Stimulated activated CD8-positive, alpha-beta memory T cell treated with anti-CD3 and anti-CD28 coated beads, Interleukin-7, amount 100 ng/mL, for 1 hour (primary cell): ENCODE results near the gene MAN2B2.

Source experiments
- DNase-seq, 2 donors: peaks; one replicate each; pipeline ENCODE4 v3.0.0-alpha.2; 2020; ENCODE audit warnings: low read depth in 2 of 2

Gene MAN2B2

DNA sequence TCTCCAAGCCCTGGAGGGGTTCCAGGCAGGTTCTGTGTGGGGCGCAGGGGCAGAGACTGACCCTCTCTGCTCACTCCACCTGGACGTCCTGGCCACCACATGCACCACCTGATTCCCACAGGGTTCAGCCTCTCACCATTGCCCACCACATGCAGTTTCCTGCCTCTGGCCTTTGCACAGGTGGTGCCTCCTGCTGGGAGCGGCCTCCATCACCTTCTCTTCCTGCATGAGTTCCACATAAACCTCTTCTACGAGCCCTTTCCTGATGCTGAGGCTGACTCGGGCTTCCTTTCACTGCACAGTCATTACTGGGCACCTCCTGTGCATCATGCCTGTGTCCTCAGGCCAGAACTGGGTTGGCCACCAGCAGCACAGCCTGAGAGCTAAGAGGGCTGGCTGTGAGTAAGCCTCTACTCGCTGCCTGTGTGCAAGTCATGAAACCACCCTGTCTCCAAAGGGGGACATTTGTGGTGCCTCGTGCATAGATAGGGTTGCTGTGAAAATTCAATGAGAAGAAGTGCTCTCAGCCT is 19.9 kb downstream of the MAN2B2 start:
- no peak for DNase-seq

DNA sequence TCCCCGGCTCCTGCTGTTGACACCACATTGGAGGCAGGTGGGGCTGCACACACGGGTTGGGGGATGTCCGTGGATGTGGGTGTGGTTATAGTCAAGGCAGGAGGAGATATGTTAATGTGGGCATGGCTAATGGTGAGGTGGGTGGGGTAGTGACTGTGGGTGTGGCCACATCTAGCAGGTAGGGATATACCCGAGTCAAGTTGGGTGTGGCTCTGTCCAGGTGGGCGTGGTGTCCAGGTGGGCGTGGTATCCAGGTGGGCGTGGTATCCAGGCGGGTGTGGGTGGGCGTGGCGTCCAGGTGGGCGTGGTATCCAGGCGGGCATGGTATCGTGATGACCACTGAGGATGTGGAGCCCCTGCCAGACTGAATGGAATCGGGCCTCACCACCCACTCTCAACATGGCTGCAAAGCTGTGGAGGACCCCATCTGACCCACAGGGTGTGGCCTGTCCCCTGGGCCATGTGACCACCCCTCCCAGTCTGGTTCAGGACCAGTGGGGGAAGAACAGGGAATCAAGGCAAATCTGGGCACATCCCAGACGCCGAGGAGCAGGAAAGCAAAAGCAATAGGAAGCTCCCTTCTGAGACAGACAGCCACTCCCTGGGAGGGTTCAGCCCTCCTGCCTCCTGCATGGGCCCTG is 21.0 kb downstream of the MAN2B2 start:
- DNase-seq = no peak

DNA sequence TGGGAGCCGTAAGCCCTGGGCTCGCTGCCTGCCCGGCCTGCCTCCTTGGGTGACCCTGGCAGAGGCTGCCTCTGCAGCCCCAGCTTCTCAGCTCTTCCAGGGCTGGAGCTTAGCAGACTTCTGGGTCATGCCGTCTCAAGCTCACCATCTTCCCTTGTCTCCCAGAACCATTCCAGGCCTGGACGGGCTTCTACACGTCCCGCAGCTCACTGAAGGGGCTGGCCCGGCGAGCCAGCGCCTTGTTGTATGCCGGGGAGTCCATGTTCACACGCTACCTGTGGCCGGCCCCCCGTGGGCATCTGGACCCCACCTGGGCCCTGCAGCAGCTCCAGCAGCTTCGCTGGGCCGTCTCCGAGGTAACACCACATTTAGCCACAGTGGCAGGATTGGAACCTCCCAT is 22.0 kb downstream of the MAN2B2 start:
- DNase-seq = no peak

DNA sequence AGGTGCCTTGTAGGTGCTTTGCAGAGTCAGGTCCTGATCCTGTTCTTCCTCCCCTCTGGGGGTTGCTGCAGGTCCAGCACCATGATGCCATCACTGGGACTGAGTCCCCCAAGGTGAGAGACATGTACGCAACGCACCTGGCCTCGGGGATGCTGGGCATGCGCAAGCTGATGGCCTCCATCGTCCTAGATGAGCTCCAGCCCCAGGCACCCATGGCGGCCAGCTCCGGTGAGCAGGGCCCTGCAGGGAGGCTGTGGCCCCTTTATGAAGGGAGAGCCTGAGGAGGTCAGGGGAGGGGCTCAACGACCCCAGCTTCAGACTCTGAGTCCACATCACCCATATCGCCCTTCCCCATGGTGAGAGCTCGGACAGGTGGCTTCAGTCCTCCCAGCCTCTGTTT is 23.1 kb downstream of the MAN2B2 start:
- no peak for DNase-seq

DNA sequence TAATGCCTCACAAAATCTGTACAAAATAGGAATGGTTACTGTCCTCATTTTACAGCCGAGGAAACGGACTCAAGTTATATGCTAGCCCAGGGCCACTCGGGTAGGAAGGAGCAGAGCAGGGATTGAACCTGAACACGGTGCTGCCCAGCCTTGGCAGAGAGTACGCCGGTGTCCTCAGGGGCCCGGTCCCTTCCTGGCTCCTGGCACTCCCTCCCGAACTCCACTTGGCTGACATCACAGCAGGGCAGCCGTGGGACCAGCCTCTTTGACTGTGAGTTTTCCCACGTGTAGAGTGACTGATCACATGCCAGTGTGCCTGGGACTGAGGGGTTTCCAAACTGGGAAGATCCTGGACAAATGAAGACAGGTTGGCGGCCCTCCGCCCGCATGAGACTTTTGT is 23.7 kb downstream of the MAN2B2 start:
- DNase-seq = no peak

DNA sequence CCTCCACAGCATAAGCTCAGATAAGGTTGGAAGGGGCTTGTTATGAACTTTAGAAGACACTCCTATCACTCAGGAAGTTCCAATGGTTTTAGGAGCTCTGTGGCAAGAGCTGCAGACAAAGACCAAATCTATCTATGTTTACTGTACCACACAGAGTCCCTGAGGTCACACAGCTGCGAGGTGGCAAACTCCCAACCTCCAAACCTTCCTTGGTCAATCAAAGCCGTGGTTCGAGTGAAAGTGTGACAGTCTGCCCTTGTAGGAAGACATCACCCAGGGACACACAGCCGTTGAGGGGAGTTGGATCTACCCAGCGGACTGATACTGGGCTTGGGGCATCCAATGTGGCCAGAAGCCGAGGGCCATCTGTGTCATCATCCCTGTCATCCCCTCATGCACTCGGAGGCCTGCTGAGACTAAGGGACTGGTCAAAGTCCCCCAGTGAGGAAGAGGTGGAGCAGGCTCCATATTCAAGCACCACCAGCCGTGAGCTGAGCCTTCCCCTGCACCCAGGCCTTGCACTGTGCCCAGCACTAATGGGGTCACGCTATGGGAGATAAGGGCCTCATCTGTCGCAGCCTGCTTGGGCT is 26.8 kb downstream of the MAN2B2 start:
- no peak for DNase-seq

DNA sequence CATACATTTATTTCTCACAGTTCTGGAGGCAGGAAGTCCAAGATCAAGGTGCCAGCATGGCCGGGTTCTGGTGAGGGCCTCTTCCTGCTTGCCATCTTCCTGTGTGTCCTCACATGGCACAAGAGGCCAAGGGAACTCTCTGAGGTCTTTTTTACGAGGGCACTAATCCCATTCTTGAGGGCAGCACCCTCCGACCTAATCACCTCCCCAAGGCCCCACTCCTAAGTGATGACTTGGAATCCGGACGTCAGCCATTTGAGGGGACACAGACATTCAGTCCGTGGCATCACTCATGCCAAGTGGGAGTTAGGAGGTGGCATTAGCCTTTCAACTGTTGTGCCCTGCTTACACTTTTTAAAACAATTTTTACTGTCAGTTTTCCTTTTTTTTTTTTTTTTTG is 27.3 kb downstream of the MAN2B2 start:
- no peak for DNase-seq

DNA sequence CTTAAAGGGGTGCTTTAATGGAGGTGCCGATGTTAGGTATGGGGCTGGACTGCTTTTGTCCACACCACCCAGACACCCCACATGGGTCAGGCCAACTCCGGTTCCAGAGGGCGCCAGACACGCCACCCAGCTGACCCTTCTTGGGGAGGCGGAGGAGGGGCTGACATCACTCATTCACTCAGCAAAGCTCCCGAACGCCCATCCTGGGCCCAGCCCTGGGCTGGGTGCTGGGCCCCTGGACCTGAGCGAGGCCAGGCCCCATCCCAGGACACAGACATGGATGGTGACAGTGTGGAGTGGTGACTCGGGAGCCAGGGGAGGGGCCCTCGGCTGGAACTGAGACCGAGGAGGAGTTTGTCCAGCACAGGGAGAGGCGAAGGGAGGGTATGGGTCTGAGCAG is 28.1 kb downstream of the MAN2B2 start:
- DNase-seq = no peak

DNA sequence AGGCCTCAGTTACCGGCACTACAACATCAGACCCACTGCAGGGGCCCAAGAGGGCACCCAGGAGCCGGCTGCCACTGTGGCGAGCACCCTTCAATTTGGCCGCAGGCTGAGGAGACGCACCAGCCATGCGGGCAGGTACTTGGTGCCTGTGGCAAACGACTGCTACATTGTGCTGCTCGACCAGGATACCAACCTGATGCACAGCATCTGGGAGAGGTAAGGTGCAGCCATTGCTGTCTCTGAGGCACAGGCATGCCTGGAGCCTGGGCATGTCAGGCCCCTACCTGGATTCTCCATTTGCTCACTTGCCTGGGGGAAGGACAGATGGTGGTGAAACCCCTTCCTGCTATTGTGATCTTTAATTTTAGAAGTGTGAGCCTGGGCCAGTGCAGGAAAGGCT is 30.1 kb downstream of the MAN2B2 start:
- no peak for DNase-seq

DNA sequence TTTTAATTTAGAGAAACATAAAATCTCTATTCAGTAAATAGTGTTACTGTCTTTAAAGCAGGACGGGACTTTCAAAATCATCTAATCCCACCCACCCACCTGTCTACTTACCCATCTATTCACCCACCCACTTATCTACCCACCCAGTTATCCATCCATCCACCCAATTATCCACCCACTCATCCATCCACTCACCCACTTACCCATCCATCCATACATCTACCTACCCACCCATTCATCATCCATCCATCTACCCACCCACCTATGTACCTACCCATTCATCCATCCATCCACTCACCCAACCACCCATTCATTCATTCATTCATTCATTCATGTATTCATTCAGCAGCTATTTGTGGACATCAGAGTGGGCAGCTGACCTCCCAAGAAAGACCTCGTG is 30.6 kb downstream of the MAN2B2 start:
- no peak for DNase-seq

DNA sequence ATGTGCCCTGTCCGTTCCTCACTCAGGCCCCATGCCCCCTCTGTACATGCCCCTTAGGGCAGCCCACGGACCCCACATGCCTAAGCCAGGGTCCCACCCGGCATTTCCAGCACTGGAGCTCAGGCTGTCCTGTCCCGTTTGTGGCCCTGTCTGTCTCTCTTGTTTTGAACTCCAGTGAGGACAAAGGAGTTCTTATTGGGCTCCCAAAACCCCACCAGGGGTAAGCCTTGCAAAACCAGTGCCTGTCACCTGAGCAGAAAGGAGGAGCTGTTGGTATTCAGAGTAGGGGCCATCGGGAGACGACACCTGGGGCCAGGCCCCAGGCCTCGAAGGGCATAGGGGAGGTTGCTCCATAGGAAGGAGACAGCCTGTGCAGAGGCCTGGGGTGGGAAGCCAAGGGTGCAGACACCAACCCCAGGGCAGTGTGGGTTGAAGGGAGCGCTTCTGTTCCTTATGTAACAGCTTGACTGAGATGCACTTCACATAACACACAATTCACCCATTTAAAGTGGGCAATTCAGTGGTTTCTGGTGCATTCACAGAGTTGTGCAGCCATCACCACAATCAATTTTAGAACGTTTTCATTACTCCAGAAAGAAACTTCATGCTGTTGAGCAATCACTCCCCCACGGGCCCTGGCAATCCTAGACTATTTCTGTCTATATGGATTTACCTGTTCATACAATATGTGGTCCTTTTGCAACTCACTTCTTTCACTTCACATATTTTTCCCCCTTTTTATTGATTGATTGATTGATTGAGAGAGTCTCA is 31.7 kb downstream of the MAN2B2 start:
- DNase-seq = no peak

DNA sequence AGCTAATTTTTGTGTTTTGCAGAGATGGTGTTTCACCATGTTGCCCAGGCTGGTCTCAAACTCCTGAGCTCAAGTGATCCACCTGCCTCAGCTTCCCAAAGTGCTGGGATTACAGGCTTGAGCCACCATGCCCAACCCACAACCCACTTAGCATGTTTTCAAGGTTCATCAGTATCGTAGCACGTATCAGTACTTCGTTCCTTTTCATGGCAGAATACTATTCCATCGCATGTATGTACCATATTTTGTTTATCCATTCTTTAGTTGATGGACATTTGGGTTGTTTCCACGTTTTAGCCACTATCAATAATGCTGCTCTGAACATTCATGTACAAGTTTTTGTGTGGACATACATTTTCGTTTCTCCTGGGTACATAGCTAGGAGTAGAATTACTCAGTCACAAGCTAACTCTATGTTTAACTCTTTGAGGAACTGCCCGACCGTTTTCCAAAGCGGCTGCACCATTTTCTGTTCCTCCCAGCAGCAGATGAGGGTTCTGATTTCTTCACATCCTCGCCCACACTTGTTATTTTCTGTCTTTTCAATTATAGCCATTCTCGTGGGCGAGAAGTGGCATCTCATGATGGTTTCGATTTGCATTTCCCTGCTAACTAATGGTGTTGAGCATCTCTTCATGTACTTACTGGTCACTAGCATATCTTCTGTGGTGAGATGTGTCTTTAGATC is 32.5 kb downstream of the MAN2B2 start:
- DNase-seq = no peak

DNA sequence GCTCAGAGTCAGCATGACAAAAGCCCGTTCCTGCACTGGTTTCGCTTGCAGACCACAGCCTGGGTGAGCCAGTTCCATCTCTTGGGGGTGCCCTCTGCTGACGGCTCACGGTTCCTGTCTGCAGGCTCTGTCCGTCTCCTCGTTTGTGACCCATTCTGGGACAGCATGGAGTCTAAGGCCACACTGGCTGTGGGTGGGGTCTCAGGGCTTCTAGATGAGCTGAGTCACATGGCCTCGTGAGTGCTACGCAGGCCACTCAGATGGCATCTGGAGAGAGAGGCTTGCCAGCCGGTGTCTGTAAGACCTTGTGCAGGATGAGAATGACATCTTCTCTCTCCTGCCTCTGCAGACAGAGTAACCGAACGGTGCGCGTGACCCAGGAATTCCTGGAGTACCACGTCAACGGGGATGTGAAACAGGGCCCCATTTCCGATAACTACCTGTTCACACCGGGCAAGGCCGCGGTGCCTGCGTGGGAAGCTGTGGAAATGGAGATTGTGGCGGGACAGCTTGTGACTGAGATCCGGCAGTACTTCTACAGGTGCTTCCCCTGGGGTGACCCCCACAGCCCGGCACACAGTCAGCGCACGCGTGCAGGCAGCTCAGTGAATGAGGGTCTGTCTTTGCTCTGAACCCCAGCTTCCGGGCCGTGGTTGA is 33.9 kb downstream of the MAN2B2 start:
- no peak for DNase-seq

DNA sequence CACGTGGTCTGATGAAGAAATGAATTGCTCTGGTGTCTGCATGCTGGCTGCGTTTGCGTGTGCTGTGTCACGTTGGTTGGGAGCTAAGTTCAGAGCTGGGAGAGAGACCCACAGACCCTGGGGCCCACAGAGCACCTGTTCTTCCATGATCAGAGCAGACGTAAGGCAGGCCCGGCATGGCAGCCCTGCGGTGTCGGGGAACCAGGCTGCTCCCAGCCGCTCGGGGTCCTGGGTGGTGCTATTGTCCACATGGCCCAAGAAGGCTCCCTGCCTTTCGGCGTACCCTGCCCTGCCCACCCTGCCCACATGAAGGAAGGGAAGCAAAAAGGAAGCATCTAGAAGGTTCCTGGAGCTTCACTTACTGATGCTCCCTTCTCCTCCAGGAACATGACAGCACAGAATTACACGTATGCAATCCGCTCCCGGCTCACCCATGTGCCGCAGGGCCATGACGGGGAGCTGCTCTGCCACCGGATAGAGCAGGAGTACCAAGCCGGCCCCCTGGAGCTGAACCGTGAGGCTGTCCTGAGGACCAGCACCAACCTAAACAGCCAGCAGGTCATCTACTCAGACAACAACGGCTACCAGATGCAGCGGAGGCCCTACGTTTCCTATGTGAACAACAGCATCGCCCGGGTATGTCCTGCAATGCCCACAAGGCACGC is 34.6 kb downstream of the MAN2B2 start:
- no peak for DNase-seq

DNA sequence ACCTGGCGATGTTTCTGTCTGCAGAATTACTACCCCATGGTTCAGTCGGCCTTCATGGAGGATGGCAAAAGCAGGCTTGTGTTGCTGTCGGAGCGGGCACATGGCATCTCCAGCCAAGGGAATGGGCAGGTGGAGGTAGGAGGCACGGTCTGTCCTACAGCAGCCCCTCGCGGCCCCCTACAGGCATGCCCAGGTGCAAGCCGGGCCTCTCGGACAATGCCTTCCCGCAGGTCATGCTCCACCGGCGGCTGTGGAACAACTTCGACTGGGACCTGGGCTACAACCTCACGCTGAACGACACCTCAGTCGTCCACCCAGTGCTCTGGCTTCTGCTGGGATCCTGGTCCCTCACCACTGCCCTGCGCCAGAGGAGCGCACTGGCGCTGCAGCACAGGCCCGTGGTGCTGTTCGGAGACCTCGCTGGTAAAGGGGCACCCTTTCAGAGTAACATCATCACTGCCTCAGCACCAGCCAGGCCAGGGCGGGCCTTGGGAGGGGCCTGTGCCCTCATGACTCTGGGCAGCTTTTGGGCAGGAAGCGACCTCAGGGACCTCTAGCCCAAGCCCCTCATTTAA is 36.0 kb downstream of the MAN2B2 start:
- DNase-seq = no peak

DNA sequence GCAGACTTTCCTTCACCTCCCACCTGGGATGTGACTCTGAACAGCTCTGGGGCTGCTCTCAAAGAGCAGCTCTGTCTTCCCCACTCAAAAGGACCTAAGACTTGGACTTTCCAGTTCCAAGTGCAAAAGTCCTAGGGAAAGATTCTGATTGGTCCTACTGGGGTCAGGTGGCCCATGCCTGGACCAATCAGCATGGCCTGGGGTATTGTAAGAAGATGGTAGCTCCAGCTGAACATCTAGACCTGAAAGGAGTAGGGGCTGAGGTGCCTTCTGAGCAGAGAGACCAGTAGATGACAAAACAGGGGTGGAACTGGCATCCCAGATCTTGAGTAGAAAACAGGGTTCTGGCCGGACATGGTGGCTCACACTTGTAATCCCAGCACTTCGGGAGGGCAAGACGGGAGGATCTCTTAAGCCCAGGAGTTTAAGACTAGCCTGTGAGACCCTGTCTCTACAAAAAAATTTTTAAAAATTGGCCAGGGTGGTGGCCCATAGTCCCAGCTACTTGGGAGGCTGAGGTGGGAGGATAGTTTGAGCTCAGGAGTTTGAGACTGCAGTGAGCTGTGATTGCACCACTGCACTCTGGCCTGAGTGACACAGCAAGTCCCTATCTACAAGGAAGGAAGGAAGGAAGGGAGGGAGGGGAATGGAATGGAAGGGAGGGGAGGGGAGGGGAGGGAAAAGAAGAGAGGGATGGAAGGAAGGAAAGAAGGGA is 38.1 kb downstream of the MAN2B2 start:
- DNase-seq = no peak

DNA sequence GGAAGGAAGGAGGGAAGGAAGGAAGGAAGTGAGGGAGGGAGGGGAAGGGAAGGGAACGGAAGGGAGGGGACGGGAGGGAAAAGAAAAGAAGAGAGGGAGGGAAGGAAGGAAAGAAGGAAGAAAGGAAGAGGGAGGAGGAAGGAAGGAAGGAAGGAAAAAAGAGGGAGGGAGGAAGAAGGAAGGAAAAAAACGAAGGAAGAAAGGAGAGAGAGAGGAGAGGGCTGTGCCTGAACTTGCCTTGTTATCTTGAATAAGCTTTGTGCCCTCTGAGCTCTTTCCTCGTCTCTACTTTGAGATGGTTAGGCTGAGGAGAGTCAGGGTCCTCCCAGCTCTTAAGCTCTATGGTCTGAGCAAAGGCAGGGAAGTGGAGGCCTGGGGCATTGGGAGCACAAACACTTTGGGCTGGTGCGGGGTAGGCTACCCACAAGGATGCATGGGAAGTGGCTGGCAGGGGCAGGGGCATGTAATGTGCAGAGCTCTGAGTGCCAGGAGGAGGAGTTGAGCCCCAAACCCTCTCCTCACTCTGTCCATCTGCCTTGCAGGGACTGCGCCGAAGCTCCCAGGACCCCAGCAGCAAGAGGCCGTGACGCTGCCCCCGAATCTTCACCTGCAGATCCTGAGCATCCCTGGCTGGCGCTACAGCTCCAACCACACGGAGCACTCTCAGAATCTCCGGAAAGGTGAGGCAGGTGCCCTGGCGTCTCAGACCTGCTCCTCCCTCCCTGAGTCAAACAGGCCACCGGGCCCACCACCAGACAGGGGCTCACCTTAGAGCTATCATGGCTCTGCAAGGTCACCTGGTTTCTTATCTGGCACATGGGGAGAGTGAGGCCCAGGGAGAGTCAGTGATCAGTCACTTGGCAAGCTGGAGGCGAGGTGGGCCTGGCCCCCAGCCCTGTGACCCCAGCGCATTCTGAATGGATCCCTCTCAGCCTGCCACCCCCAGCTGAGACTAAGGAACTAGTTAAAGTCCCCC is 39.0 kb downstream of the MAN2B2 start:
- no peak for DNase-seq

DNA sequence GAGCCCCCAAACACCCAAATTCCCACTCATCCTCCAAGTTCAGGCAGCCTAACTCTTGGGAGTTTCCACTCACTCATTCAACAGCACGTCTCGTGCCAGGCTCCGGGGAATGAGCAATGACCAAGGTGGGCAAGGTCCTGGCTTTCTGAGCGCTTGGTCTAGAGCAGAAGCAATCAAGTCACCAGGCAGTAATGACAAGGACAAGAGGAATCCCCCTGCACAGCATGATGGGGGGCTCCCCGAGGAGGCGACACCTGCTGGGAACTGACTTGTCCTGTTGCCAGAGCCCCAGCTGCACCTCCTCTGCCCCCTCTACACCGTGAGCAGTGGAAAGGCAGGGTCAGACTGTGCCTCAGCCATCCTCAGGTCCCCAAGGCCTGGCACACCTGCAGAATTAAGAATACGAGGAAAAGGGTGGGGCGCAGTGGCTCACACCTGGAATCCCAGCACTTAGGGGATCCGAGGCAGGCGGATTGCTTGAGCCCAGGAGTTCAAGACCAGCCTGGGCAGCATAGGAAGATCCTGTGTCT is 39.8 kb downstream of the MAN2B2 start:
- DNase-seq = no peak
